ENCODE results near the gene MCC.
A peak's percentile ranks its signal among the peaks of the same experiment; 100 is the strongest.

The MCC gene

GRCh38 chr5:113244966-113245365 lies 243.3 kb downstream of the MCC start:
- DNase-seq = no peak

GRCh38 chr5:113243349-113243664 lies 244.9 kb downstream of the MCC start:
- no peak for DNase-seq

GRCh38 chr5:113242481-113243348 lies 245.5 kb downstream of the MCC start:
- no peak for DNase-seq

GRCh38 chr5:113240951-113241726 lies 247.1 kb downstream of the MCC start:
- DNase-seq = no peak

GRCh38 chr5:113240032-113240431 lies 248.2 kb downstream of the MCC start:
- no peak for DNase-seq

- no peak for DNase-seq
These were observed 250.4 kb downstream of the MCC start for GRCh38 chr5:113237893-113238292.

GRCh38 chr5:113236536-113237288 lies 251.5 kb downstream of the MCC start:
- no peak for DNase-seq

GRCh38 chr5:113235884-113236283 lies 252.4 kb downstream of the MCC start:
- DNase-seq = no peak

GRCh38 chr5:113234546-113234945 lies 253.7 kb downstream of the MCC start:
- no peak for DNase-seq

GRCh38 chr5:113233606-113234005 lies 254.6 kb downstream of the MCC start:
- DNase-seq = no peak

- no peak for DNase-seq
These were observed 255.6 kb downstream of the MCC start for GRCh38 chr5:113232667-113233066.

- no peak for DNase-seq
These were observed 256.0 kb downstream of the MCC start for GRCh38 chr5:113232221-113232620.

- no peak for DNase-seq
These were observed 256.6 kb downstream of the MCC start for GRCh38 chr5:113231653-113232000.

GRCh38 chr5:113230711-113231652 lies 257.3 kb downstream of the MCC start:
- DNase-seq = peak in 1 of 4 experiments; percentile 13

- DNase-seq = no peak
These were observed 260.5 kb downstream of the MCC start for GRCh38 chr5:113227798-113228197.

GRCh38 chr5:113226116-113226736 lies 262.0 kb downstream of the MCC start:
- no peak for DNase-seq

GRCh38 chr5:113225259-113225658 lies 263.0 kb downstream of the MCC start:
- DNase-seq = no peak

GRCh38 chr5:113224605-113225065 lies 263.6 kb downstream of the MCC start:
- DNase-seq = no peak

- DNase-seq = no peak
These were observed 264.2 kb downstream of the MCC start for GRCh38 chr5:113223831-113224604.

GRCh38 chr5:113223315-113223714 lies 264.9 kb downstream of the MCC start:
- DNase-seq = no peak
